Stimulated activated CD8-positive, alpha-beta memory T cell treated with anti-CD3 and anti-CD28 coated beads, Interleukin-12 subunit alpha, Interleukin-12 subunit beta, amount 100 ng/mL, for 1 hour (primary cell): Measurements from ENCODE around the gene HPS1.

Experiments
- DNase-seq: peaks from one replicate; pipeline ENCODE4 v3.0.0-alpha.2; 2020; ENCODE audit warnings: low read depth

Gene HPS1

GRCh38 chr10:98411768-98412167 is 35.0 kb downstream of the HPS1 start:
- no peak for DNase-seq

GRCh38 chr10:98411166-98411565 is 35.6 kb downstream of the HPS1 start:
- no peak for DNase-seq

GRCh38 chr10:98410759-98411158 is 36.0 kb downstream of the HPS1 start:
- DNase-seq, result no peak

GRCh38 chr10:98410135-98410743 is 36.5 kb downstream of the HPS1 start:
- DNase-seq, result no peak

GRCh38 chr10:98408799-98409198 is 37.9 kb downstream of the HPS1 start:
- DNase-seq, result no peak

GRCh38 chr10:98407744-98408241 is 38.9 kb downstream of the HPS1 start:
- no peak for DNase-seq

- DNase-seq, result no peak
Observed at GRCh38 chr10:98407017-98407743, 39.6 kb downstream of the HPS1 start.

GRCh38 chr10:98405422-98405821 is 41.3 kb downstream of the HPS1 start:
- DNase-seq, result no peak

- DNase-seq, result no peak
Observed at GRCh38 chr10:98404571-98405359, 42.0 kb downstream of the HPS1 start.

- DNase-seq, result no peak
Observed at GRCh38 chr10:98403812-98404504, 42.8 kb downstream of the HPS1 start.

GRCh38 chr10:98402931-98403718 is 43.6 kb downstream of the HPS1 start:
- DNase-seq, result no peak

- no peak for DNase-seq
Observed at GRCh38 chr10:98402478-98402877, 44.3 kb downstream of the HPS1 start.

- DNase-seq, result no peak
Observed at GRCh38 chr10:98400482-98400881, 46.3 kb downstream of the HPS1 start.

GRCh38 chr10:98399784-98400183 is 47.0 kb downstream of the HPS1 start:
- DNase-seq, result no peak

- no peak for DNase-seq
Observed at GRCh38 chr10:98397089-98397600, 49.6 kb downstream of the HPS1 start.

- no peak for DNase-seq
Observed at GRCh38 chr10:98396096-98397063, 50.4 kb downstream of the HPS1 start.

- DNase-seq, result no peak
Observed at GRCh38 chr10:98394851-98395440, 51.8 kb downstream of the HPS1 start.

GRCh38 chr10:98391578-98391991 is 55.1 kb downstream of the HPS1 start:
- DNase-seq, result no peak

- no peak for DNase-seq
Observed at GRCh38 chr10:98391065-98391464, 55.7 kb downstream of the HPS1 start.

- no peak for DNase-seq
Observed at GRCh38 chr10:98390406-98390805, 56.3 kb downstream of the HPS1 start.
